VCaP (cell line): ENCODE results near the gene MLC1.
A peak's percentile ranks its signal among the peaks of the same experiment; 100 is the strongest.

Experiments
- H3K27ac ChIP-seq: fragments of 450-650 bp; 2 replicates; pipeline ENCODE4 v1.5.1; 2017
- CTCF ChIP-seq: fragments of 450-650 bp; conservative IDR thresholded peaks from 2 replicates; pipeline ENCODE4 v1.5.1; 2017; ENCODE audit warnings: mild to moderate bottlenecking, moderate library complexity

Gene MLC1

GRCh38 chr22:50035131-50035881 lies 49.9 kb downstream of the MLC1 start:
- no peak overlapping the region for H3K27ac ChIP-seq
- TF ChIP-seq CTCF, result no peak

GRCh38 chr22:50034126-50035081 lies 50.8 kb downstream of the MLC1 start:
- no peak for TF ChIP-seq CTCF
- H3K27ac ChIP-seq, result no peak overlapping the region

DNA sequence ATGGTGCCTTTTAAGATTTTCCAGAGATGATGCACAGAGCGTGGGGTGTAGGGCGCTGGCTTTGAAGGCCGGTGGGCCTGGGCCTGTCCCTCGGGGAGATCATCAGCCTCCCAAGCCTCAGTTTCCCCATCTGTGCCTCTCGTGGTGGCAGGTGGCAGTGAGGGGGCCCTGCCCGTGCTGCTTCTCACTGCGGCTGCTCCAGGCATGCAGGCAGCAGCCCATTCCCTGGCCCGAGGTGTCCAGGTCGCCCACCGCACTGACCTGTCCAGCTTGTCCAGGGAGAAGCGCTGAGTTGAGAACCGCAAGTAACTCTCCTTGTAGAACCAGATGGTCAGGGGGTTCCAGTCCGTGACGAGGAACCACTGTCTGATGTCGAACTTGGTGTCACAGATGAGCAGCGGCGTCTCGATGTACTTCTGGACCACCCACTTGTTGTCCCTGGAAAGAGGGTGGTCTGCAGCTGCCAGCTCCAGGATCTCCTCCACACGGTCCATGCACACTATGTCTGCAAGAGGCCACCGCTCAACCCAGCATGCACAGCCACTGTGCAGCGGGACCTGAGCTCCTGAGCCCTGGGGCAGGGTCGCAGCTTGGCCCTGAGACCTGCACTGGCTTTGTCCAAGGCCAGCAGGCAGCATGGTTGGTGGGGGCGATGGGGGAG lies 52.2 kb downstream of the MLC1 start:
- no peak for TF ChIP-seq CTCF
- H3K27ac ChIP-seq, result no peak overlapping the region

DNA sequence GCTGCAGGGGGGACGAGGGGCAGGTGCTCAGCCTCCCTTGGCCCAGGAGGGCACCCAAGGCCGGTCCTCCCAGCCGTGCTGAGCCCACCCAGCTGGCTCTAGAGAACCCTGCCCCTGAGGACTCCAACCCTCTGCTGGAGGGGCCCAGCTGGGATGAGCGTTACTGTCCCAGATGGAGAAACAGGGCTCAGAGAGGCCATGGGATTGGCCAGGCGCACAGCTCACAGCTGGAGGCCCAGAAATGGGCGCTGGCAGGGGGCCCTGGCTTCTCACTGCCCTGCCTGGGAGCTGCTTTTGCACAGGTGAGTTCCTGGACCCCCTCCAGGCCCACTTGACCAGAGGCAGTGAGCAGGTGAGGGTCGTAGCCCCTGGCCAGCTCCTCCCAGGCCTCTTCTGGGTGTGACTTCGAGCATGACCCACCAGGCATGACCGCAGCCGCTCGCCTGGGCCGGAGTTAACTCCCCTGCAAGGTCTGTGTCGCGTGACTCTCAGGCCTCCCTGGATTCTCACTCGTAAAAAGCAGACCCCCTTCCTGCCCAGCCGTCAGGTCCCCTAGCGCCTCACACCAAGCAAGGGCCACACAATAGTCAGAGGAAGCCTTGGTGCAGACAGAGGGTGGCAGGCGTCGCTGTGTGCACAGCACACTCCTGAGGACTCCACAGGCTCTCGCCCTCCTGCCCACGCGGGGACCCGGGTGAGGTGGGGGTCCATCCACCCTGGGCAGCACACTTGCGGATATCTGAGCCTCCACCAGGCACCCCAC lies 52.9 kb downstream of the MLC1 start:
- H3K27ac ChIP-seq, result no peak overlapping the region
- TF ChIP-seq CTCF, result no peak

GRCh38 chr22:50031189-50032091 lies 53.8 kb downstream of the MLC1 start:
- TF ChIP-seq CTCF, result no peak
- no peak overlapping the region for H3K27ac ChIP-seq

DNA sequence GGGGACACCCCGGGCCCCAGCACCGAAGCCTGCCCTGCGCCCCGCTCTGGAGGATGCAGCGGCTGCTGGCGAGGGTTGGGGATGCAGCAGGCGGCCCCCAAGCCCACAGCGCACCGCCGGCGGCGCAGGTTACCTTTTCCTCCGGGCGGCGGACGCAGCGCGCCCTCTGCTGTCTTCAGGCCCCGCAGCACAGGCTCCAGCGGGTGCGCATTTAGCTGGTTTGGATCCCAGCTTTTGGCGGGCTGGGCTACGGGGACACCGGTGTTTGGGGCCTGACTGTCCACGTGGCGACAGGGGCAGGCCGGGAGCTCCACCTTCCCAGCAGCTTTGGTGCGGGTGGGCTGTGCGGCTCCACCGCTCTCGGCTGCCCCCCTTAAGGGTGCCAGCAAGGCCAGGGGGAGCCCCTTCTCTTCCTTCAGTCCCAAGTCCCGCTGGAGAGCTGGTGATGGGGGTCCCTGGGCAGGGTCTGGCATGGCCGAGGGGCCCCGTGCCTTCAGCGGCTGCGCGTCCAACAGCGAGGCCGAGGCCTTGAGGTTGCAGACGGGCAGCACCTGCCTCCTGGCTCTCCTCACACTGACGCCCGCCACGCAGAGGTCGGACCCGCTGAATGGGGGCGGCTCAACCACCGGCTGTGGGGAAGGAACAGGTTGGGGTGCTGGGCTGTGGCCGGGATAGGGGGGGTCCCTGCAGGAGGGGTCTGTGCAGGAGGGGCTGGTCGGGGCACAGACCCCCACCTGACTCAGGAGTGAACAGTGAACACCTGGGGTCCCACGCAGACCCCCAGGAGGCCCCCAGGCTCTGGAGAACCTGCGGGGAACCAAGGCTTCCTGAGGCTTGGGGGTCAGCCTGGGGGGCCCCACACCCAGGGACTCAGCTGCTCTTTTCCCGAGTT lies 54.7 kb downstream of the MLC1 start:
- H3K27ac ChIP-seq, result no peak overlapping the region

More for the DNA sequence above, 54.7 kb downstream of the MLC1 start:
- TF ChIP-seq CTCF, result peak; percentile 87
